GM12874 (cell line): ENCODE results near the gene KRTAP5-8.

Source experiments
- CTCF ChIP-seq: IDR thresholded peaks from 2 replicates; pipeline ENCODE4 v1.5.1; 2011; ENCODE audit warnings: low read depth, mild to moderate bottlenecking, control low read depth, low read length, moderate library complexity; ENCODE audit not compliant: insufficient read depth

Gene KRTAP5-8

GRCh38 chr11:71554996-71555395, 17.2 kb downstream of the KRTAP5-8 start:
- no peak for TF ChIP-seq CTCF

- TF ChIP-seq CTCF: no peak
These were observed 17.7 kb downstream of the KRTAP5-8 start for GRCh38 chr11:71555508-71555907.

GRCh38 chr11:71556018-71556417, 18.2 kb downstream of the KRTAP5-8 start:
- no peak for TF ChIP-seq CTCF

- TF ChIP-seq CTCF: no peak
These were observed 19.4 kb downstream of the KRTAP5-8 start for GRCh38 chr11:71557257-71557656.

- TF ChIP-seq CTCF: no peak
These were observed 21.2 kb downstream of the KRTAP5-8 start for GRCh38 chr11:71558996-71559395.

GRCh38 chr11:71562120-71562519, 24.3 kb downstream of the KRTAP5-8 start:
- TF ChIP-seq CTCF: no peak

GRCh38 chr11:71563406-71563805, 25.6 kb downstream of the KRTAP5-8 start:
- TF ChIP-seq CTCF: peak; percentile 56

GRCh38 chr11:71564430-71564829, 26.6 kb downstream of the KRTAP5-8 start:
- TF ChIP-seq CTCF: no peak
